ENCODE results near the gene NDUFS8.
"Not testable (repeated sequence)": the region's sequence is repeated elsewhere in the genome, so short reads cannot be mapped to it uniquely, and the experiment has no call there.

NDUFS8 gene

GRCh38 chr11:68030318-68031143, at the start of gene NDUFS8:
Gene NDUFS8, plus strand, starts transcription at chr11:68030681. Its CDS starts 1,471 bp downstream, at chr11:68032152.
- DNase-seq (ENCODE audit: low spot score) = peak; percentile 98

GRCh38 chr11:67981226-67981625, 49.3 kb upstream of the NDUFS8 start:
- not testable (repeated sequence) for DNase-seq (ENCODE audit: low spot score)

- not testable (repeated sequence) for DNase-seq (ENCODE audit: low spot score)
Observed at GRCh38 chr11:67982255-67982857, 48.1 kb upstream of the NDUFS8 start.

GRCh38 chr11:67983951-67984350, 46.5 kb upstream of the NDUFS8 start:
- no peak for DNase-seq (ENCODE audit: low spot score)

GRCh38 chr11:67985302-67985701, 45.2 kb upstream of the NDUFS8 start:
- not testable (repeated sequence) for DNase-seq (ENCODE audit: low spot score)

GRCh38 chr11:67990546-67991346, 39.7 kb upstream of the NDUFS8 start:
- not testable (repeated sequence) for DNase-seq (ENCODE audit: low spot score)

DNA sequence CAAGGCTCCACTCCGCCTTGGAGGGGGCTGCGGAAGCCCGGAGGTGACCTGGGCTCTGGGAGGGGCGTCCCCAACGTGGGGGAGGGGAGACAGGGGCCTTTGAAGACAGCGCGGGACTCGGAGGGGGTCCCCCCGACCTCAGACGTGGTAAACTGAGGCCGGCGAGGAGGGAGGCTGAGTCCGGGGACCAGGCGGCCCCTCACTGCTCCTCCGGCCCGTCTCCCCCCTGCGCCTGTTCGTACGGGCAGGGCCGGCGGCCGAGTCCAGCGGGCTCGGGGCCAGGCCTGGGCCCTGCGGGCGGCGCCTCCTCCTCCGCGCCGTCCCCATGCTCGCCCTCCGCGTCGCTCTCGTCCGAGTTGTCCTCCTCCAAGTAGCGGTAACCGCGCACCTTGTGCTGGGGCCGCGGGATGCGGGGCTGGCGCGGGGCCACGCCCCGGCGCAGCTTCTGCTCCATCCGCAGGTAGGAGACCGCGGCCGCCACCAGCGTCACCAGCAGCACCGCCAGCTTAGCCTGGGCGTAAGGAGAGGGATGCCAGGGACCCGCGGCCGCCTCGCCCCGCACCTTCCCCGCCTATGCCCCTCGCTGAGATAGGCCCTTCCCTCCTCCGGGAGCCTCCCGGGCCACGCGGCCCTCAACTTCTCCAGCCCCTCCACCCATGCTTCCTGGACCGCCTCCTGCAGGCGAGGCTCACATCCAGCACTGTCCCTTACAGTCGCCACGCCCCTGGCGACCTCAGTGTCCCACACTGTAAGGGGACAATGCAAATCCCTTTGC, 38.9 kb upstream of the NDUFS8 start:
- not testable (repeated sequence) for DNase-seq (ENCODE audit: low spot score)

DNA sequence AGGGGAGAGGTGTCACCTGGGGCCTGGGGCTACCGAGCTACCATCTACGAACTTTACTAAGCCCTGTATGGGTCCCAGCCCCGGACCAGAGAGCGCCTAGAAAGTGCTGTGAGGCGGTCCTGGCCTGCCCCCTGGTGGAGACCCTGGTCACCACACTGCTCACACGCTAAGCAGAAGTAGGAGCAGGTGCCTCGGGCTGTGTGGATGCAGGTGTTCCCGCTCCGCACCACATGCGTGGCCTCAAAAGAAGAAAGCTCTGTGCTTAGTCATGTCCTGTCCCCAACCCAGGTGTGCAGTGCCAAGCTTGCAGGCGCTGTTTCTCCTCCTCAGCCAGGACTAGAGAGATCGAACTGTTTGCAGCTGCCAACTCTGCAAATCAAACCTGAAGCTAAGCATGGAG, 36.7 kb upstream of the NDUFS8 start:
- DNase-seq (ENCODE audit: low spot score) = peak; percentile 40

- not testable (repeated sequence) for DNase-seq (ENCODE audit: low spot score)
Observed at GRCh38 chr11:67994387-67994786, 36.1 kb upstream of the NDUFS8 start.

GRCh38 chr11:67995129-67995528, 35.4 kb upstream of the NDUFS8 start:
- not testable (repeated sequence) for DNase-seq (ENCODE audit: low spot score)

DNA sequence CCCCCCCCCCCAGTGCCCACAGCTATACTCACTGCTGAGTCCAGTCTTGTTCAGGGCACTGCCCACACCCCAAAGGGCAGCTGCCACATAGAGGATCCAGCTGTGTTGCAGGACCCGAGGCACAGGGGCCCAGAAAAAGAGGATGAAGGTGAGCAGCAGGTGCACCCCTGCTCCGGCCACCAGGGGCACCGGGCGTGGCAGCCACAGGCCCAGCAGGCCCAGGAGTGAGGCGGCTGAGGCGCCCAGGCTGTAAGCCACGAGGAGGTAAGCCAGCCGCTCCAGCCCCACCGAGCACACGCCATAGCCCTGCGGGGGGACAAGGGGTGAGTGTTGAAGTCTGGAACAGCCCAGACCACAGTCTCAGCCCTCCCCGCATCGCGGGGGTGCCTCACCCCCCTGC, 34.9 kb upstream of the NDUFS8 start:
- not testable (repeated sequence) for DNase-seq (ENCODE audit: low spot score)

- no peak for DNase-seq (ENCODE audit: low spot score)
Observed at GRCh38 chr11:67996051-67996450, 34.4 kb upstream of the NDUFS8 start.

DNA sequence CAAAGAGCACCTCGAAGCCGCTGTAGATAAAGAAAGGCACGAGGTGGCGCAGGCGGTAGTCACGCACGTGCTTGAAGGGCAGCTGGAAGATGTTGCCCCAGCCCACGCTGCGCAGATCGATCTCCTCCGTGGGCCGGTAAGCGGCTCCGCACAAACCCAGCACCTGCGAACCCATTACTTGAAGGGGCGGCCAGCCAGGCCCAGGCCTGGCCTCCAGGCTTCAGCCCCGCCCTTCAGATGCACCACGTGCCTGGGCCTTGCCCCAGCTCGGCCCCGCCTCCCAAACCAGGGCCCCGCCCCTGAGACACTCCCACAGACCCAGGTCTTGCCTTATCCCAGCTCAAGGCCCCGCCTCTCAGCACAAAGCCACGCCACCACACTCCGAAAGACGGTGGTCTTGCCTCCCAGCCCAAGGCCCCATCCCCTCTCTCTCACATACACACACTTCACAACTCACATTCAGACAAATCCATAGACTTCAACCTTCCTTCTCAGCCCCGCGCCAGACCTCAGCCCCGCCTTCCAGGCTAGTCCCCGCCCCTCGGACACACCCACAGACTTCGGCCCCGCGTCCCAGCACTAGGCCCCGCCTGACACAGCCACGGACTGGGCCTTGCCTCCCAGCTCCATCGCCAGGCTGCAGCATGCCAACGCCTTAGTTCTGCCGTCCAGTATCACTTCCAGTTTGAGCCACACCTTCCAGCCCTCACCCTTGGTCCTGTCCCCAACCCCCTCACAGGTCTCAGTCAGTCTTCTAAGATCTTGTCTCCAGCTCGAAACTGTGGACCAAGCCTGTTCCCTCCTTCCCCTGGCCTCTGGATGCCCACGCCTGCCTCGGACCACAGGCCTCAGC, 33.6 kb upstream of the NDUFS8 start:
- peak; percentile 12 for DNase-seq (ENCODE audit: low spot score)

DNA sequence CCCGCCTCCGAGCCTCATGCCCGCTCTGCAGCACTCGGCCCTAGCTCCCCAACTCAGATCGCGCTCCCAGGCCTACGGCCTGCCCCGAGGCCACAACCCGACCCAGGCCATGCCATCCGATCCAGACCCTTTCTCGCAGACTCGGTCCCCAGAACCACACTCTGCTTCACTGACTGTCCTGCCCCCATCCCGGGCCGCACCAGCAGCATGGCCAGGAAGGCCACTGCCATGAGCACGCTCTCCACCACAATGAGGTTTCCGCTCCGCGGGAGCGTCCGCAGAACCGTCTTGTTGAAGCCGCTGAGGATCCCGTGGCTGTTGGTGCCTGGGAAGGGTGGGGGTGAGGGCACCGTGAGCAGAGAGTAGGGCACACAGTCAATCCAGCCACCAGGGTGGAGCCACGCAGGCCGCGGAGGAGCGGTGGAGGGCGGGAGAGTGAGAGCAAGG, 33.0 kb upstream of the NDUFS8 start:
- DNase-seq (ENCODE audit: low spot score) = no peak

- DNase-seq (ENCODE audit: low spot score) = no peak
Observed at GRCh38 chr11:67998150-67999045, 32.1 kb upstream of the NDUFS8 start.

DNA sequence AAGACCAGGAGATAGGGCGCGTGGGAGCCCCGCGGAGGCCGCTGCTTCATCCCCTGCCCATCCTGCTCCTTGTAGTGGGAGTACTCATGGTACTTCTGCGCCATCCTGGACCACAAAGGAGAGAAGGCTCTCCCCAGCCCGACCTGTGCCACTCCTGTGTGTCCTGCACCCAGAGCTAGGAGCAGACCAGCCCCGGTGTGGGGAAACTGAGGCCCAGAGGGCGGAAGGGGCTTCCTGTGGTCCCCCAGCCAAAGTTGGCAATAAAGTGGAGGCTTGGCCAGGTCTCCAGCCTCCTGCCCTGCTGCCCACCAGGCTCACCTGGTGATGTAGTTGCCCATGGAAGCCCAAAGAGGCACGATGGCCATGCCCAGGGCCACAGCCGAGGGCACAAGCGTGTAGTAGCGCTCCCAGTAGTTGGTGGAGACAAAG, 31.3 kb upstream of the NDUFS8 start:
- DNase-seq (ENCODE audit: low spot score) = no peak

GRCh38 chr11:67999704-68000103, 30.8 kb upstream of the NDUFS8 start:
- DNase-seq (ENCODE audit: low spot score) = no peak

- no peak for DNase-seq (ENCODE audit: low spot score)
Observed at GRCh38 chr11:68002575-68002937, 27.9 kb upstream of the NDUFS8 start.

DNA sequence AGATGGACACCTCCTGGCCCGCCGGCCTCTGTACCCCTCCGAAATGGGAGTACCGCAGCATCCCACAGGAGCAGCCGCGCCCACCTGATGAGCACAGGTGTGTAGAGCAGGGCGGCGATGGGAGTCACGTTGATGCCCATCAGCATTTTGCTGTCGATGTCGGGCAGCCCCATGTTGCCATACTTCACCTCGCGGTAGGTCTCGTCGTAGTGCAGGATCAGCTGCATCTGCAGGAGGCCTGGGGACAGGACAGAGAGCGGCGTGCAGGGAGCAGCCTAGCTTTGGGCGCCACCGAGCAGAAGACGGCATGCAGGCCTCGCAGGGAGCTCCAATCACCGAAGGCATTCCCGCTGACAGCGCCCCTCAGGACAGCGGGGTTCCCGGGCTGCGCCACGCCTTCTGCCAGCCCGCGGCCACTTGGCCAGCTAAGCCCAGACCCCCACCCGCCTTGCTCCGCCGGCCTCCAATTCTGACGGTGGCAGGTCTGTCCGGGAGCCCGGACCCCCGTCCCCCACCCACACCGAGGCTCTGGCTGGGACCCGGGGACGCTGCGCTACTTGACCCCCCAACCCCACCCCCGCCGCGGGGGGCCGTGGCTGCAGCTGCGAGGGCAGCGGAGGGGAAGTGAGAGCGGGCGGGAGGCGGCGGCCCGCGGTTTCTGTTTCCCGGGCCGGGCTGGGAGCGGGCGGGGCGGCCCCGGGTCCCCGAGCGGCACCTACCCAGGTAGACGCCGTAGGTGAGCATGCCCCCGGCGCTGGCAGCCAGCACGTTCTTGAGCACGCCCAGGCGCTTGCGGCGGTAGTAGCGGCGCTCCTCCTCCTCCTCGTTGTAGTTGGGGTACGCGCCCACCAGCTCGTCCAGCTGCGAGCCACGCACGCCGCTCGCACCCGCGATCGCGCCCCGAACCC, 27.3 kb upstream of the NDUFS8 start:
- no peak for DNase-seq (ENCODE audit: low spot score)
